ENCODE results near the gene MAZ.

DNA sequence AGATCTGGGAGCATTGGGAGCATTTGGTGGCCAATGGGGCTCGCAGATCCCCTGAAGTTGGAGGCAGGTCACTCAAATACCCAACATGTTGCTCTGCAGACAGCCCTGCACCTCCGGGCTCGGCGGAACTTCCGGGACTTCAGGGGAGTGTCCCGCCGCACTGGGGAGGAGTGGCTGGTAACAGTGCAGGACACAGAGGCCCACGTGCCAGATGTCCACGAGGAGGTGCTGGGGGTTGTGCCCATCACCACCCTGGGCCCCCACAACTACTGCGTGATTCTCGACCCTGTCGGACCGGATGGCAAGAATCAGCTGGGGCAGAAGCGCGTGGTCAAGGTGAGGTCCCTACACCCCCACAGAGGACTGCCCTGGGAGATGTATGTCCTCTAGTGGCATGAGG is 30.3 kb downstream of the MAZ start:
- TF ChIP-seq, protein P1, sequence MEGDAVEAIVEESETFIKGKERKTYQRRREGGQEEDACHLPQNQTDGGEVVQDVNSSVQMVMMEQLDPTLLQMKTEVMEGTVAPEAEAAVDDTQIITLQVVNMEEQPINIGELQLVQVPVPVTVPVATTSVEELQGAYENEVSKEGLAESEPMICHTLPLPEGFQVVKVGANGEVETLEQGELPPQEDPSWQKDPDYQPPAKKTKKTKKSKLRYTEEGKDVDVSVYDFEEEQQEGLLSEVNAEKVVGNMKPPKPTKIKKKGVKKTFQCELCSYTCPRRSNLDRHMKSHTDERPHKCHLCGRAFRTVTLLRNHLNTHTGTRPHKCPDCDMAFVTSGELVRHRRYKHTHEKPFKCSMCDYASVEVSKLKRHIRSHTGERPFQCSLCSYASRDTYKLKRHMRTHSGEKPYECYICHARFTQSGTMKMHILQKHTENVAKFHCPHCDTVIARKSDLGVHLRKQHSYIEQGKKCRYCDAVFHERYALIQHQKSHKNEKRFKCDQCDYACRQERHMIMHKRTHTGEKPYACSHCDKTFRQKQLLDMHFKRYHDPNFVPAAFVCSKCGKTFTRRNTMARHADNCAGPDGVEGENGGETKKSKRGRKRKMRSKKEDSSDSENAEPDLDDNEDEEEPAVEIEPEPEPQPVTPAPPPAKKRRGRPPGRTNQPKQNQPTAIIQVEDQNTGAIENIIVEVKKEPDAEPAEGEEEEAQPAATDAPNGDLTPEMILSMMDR (IDR thresholded peaks at IDR 0.05) = no peak
- TF ChIP-seq ZFX (IDR thresholded peaks at IDR 0.05; ENCODE audit: borderline replicate concordance) = no peak

Measured in 22Rv1 (cell line).